ENCODE results near the gene VPS13D. TPM values are rescaled to one million over a fixed set of nuclear protein-coding genes. Genes with fewer than 3 reads are reported as not detected.
"Not testable (repeated sequence)": the region's sequence is repeated elsewhere in the genome, so short reads cannot be mapped to it uniquely, and the experiment has no call there.

VPS13D gene
- total and polyA plus RNA-seq, 5 experiments from 2014 or later = 5.3 to 64.9 (median 7.5) TPM

DNA sequence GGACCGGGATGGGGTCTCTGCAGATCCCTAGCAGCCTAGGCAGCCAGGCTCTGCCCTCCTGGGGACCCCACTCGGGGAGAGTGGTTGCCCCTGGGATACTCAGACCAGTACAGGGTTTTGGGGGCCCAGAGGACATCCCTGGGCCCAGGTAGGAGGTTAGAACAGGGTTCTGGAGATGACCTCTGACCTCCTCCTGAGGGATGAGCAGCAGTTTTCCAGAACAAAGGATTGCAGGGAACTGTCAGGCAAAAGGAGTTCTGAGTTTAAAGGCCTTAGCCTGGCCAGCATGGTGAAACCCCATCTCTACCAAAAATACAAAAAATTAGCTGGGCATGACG is 20.4 kb upstream of the VPS13D start:
- H3K4me1 Mint-ChIP-seq = peaks cover 14 to 52% (median 49%) of the 10 kb centered on the region in 4 donors
- POLR2A ChIA-PET = interaction anchor here (1.0 to 5.1 kb wide), 11 partner anchors 22 to 229 kb away, joined by 3 to 65 read pairs (median 4); no protein-coding TSS in a partner anchor
- no peaks in the 10 kb centered on the region for H3K27me3 Mint-ChIP-seq
- DNase-seq = no peak
- peak overlapping the region in 3 of 10 donors; percentile 70 to 90 (median 86) for H3K27ac Mint-ChIP-seq
- ATAC-seq = no peak
- H3K36me3 Mint-ChIP-seq = peaks cover 0 to 9% (median 0%) of the 10 kb centered on the region in 3 donors
- peak overlapping the region in 1 of 10 donors; percentile 8 for H3K4me3 Mint-ChIP-seq
- H3K9me3 Mint-ChIP-seq = no peaks in the 10 kb centered on the region

DNA sequence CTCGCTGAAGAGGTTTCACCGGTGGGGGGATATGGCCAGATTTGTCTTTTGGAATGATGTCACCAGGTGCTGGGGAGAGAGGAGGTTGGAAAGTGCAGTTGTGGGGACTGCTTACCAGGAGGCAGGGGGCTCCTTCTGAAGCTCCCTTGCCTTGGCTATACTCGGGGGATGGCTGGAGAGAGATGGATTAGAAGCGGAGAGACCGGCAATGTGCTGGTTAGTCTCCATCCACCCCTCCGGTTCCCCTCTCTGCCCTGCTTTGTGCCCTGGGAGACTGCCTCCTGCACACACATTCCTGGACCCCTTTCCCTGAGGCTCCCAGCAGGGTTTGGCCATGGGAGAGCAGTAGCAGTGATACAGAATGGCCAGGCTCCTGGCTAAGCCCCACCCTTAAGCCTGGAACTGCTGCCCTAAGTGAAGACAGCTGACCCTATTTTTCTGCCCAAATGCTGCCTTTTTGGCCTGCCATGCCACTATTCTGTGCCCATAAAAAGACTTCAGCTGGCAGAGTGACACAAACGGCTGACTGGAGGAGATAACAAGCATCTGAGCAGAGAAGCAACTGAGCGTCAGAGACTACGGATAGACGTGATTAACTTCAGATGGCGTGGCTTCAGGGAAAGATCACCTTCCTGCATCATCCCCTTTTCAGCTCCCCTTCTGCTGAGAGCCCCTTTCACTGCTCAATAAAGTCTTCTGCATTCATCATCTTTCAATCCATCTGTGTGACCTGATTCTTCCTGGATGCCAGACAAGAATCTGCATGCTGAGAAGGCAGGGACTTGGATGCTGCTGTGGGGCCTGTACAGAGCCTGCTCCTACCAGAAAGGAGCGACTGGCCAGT is 14.5 kb upstream of the VPS13D start:
- no peak overlapping the region for H3K27ac Mint-ChIP-seq

DNA sequence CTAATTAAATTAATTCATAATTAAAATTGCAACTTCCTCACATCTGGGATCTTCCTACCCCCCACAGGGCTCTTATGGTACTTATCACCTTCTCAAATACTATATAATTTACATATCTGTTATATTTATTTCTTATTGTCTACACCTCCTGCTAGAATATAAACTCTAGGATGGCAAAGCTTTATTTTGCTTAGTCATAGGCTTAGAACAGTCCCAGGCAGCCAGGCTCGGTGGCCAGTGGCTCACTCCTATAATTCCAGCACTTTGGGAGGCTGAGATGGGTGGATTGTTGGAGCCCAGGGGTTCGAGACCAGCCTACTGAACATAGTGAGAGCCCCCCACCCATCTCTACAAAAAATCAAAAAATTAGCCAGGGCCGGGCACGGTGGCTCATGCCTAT is 10.0 kb upstream of the VPS13D start:
- Mint-ChIP-seq H3K36me3 (peaks cover 0 to 9% (median 3%) of the 10 kb centered on the region in 3 donors), H3K27ac (no peak overlapping the region), H3K9me3 (peaks cover 0 to 8% (median 4%) of the 10 kb centered on the region in 9 donors), H3K27me3 (peaks cover 0 to 3% (median 1%) of the 10 kb centered on the region in 5 donors), H3K4me3 (no peak overlapping the region), H3K4me1 (peaks cover 0 to 3% (median 0%) of the 10 kb centered on the region in 4 donors)
- POLR2A ChIA-PET = no interaction called here
- no peak for ATAC-seq
- no peak for DNase-seq

More for the DNA sequence above, 14.5 kb upstream of the VPS13D start:
- Mint-ChIP-seq H3K9me3 (no peaks in the 10 kb centered on the region), H3K36me3 (no peaks in the 10 kb centered on the region), H3K27me3 (peaks cover 0 to 3% (median 0%) of the 10 kb centered on the region in 5 donors), H3K4me1 (peaks cover 11 to 17% (median 14%) of the 10 kb centered on the region in 4 donors), H3K4me3 (no peak overlapping the region)
- no peak for DNase-seq
- no peak for ATAC-seq
- POLR2A ChIA-PET = interaction anchor here (0.5 kb wide), 1 partner anchor 391 kb away, joined by 6 read pairs; no protein-coding TSS in a partner anchor

DNA sequence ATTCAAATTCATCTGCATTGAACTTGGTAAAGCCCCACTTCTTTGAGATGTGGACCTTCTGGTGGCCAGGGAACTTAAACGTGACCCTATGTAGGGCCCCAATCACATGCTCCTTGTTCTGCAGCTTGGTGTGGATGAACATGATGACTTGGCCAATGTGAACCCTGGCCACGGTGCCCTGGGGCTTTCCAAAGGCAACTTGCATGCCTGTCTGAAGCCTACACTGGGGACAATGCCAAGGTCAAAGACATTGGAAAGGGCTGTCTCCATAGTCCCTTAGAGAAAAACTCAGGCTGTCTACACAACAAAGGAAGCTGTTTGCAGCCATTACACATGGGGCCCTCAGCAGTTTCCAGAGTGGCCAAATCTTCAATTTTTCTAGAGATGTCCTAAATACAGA is 8.9 kb upstream of the VPS13D start:
- H3K4me1 Mint-ChIP-seq = peaks cover 0 to 3% (median 0%) of the 10 kb centered on the region in 4 donors
- peaks cover 0 to 8% (median 4%) of the 10 kb centered on the region in 9 donors for H3K9me3 Mint-ChIP-seq
- H3K27ac Mint-ChIP-seq = no peak overlapping the region
- POLR2A ChIA-PET = no interaction called here
- peaks cover 0 to 1% (median under 1%) of the 10 kb centered on the region in 5 donors for H3K27me3 Mint-ChIP-seq
- H3K4me3 Mint-ChIP-seq = no peak overlapping the region
- H3K36me3 Mint-ChIP-seq = peaks cover 0 to 9% (median 3%) of the 10 kb centered on the region in 3 donors
- no peak for ATAC-seq
- no peak for DNase-seq

DNA sequence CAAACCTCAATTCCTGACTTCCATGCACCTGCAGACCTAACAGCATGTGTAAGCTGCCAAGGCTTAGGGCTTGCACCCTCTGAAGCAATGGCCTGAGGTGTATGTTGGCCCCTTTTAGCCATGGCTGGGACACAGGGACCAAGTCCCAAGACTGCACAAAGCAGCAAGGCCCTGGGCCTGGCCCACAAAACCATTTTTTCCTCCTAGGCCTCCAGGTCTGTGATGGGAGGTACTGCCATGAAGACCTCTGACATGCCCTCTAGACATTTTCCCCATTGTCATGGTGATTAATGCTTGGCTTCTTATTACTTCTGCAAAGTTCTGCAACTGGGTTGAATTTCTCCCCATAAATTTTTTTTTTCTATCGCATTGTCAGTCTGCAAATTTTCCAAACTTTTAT is 7.1 kb upstream of the VPS13D start:
- H3K27ac Mint-ChIP-seq, ATAC-seq, H3K4me3 Mint-ChIP-seq, H3K36me3 Mint-ChIP-seq, DNase-seq, H3K27me3 Mint-ChIP-seq, H3K9me3 Mint-ChIP-seq, H3K4me1 Mint-ChIP-seq: not testable (repeated sequence)
- POLR2A ChIA-PET = interaction anchor here (0.7 kb wide), 1 partner anchor 132 kb away, joined by 7 read pairs; no protein-coding TSS in a partner anchor

DNA sequence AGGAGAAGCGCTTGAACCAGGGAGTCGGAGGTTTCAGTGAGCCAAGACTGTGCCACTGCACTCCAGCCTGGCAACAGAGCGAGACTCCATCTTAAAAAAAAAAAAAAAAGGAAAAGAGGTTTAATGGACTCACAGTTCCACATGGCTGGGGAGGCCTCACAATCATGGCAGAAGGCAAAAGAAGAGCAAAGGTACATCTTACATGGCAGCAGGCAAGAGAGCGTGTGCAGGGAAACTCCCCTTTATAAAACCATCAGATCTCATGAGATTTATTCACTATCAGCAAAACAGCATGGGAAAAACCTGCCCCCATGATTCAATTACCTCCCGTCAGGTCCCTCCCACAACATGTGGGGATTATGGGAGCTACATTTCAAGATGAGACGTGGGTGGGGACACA is 5.7 kb upstream of the VPS13D start:
- POLR2A ChIA-PET, ATAC-seq, H3K4me3 Mint-ChIP-seq, H3K27me3 Mint-ChIP-seq, DNase-seq, H3K9me3 Mint-ChIP-seq, H3K36me3 Mint-ChIP-seq, H3K4me1 Mint-ChIP-seq, H3K27ac Mint-ChIP-seq: not testable (repeated sequence)

DNA sequence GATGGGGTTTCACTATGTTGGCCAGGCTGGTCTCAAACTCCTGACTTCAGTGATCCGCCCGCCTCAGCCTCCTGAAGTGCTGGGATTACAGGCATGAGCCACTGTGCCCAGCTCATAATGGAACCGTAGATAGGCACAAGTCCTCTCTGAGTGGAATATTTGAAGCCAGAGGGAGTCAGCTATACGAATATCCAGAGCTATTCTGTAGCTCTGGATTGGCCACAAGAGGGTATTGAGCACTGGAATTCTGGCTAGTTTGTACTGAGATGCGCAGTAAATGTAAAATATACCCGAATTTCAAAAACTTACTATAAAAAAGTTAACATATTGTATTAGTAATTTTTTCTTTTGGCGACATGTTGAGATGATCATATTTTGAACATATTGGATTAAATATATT is 851 bp upstream of the VPS13D start:
- peaks cover 0 to 5% (median 0%) of the 10 kb centered on the region in 3 donors for H3K36me3 Mint-ChIP-seq
- ATAC-seq (no peak), DNase-seq (no peak)
- peaks cover 8 to 26% (median 16%) of the 10 kb centered on the region in 4 donors for H3K4me1 Mint-ChIP-seq
- H3K4me3 Mint-ChIP-seq = peak overlapping the region; percentile 65 to 85 (median 75)
- peak overlapping the region in 6 of 10 donors; percentile 63 to 91 (median 88) for H3K27ac Mint-ChIP-seq
- no peaks in the 10 kb centered on the region for H3K9me3 Mint-ChIP-seq
- POLR2A ChIA-PET = interaction anchor here (0.6 to 2.0 kb wide), 4 partner anchors 18 to 95 kb away, joined by 3 to 8 read pairs (median 6); no protein-coding TSS in a partner anchor
- H3K27me3 Mint-ChIP-seq = no peaks in the 10 kb centered on the region

DNA sequence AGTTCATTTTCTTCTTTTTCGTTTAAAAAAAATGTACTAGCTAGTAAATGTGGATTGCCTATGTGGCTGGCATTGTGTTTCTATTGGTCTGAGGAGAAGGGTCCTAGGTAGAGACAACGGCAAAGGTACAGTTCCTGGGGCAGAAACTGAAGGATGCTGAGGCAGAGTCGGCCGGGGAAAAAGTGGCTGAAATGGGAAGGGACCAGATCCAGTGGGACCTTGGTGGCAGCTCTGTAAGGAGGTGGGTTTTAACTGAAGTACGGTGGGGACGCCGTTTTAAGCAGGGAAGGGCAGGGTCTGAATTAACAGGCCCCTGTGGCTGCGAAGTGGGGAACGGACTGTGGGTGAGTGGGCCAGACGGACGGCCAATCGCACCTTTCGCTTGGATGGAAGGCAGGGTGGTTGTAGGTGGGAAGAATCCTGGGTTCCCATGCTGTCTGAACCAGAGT is 420 bp upstream of the VPS13D start:
- Mint-ChIP-seq H3K4me1 (peaks cover 8 to 29% (median 16%) of the 10 kb centered on the region in 4 donors), H3K9me3 (no peaks in the 10 kb centered on the region), H3K27ac (peak overlapping the region; percentile 24 to 91 (median 82)), H3K27me3 (no peaks in the 10 kb centered on the region), H3K4me3 (peak overlapping the region; percentile 65 to 85 (median 75)), H3K36me3 (peaks cover 0 to 9% (median 0%) of the 10 kb centered on the region in 3 donors)
- POLR2A ChIA-PET = interaction anchor here (1.9 to 2.0 kb wide), 2 partner anchors 19 to 61 kb away, joined by 5 to 7 read pairs; no protein-coding TSS in a partner anchor
- ATAC-seq = peak; percentile 1 to 8
- no peak for DNase-seq

DNA sequence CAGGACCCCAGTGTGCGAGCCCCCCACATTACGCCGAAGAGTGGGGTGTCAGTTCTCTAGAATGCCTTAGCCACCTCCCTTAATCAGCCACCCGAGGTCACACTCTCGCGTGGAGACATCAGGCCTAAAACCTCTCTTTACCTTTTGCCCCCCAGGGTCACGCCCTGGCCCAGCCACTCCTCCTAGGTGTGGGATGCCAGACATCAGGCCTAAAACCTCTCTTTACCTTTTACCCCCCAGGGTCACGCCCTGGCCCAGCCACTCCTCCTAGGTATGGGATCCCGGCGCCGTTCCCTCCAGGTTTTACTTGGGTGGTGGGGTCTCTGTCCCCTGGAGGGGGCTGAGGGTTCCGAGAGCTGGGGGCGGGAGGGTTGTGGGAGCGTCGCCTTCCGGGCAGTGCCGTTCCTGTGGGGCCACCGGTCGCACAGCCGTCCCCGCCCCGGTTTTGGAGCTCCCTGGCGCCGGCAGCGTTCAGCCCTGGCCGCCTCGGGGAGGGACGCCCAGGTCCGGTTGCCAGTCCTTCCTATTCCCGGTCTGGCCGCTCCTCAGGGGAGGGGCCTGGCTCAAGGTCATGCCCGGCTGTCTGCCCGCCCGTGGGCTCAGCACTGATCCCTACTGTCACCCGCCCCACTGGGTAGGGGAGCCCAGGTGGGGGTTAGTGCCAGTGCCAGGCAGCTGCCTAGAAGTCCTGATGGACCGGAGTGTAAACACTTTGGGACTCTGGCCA is 882 bp downstream of the VPS13D start:
- Mint-ChIP-seq H3K4me1 (peaks cover 11 to 35% (median 18%) of the 10 kb centered on the region in 4 donors), H3K4me3 (peak overlapping the region; percentile 83 to 96 (median 89)), H3K27ac (peak overlapping the region; percentile 31 to 94 (median 72)), H3K36me3 (peaks cover 0 to 17% (median 0%) of the 10 kb centered on the region in 3 donors), H3K9me3 (no peaks in the 10 kb centered on the region), H3K27me3 (no peaks in the 10 kb centered on the region)
- ATAC-seq = peak; percentile 34 to 36
- POLR2A ChIA-PET = interaction anchor here (1.1 to 2.2 kb wide), 2 partner anchors 20 to 106 kb away, joined by 3 to 6 read pairs; no protein-coding TSS in a partner anchor
- peak in 5 of 10 donors; percentile 2 to 25 (median 19) for DNase-seq

DNA sequence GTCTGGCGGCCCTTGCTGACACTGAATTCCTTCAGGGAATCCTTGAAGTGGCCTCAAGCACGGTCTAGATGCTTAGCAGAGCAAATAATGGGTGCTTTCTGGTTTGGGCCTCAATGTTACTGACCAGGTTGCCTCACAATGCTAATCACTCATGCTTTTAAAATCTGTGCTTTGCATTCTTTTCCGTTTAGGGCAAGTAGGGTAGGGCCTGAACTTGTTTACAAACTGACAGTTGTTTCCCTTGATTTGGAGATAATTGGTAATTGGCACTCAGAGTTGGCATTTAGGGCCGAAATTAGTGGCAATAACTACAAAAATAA is 1.4 kb downstream of the VPS13D start:
- Mint-ChIP-seq H3K36me3 (peaks cover 0 to 23% (median 4%) of the 10 kb centered on the region in 3 donors), H3K9me3 (no peaks in the 10 kb centered on the region), H3K4me3 (peak overlapping the region; percentile 83 to 96 (median 89)), H3K27me3 (no peaks in the 10 kb centered on the region), H3K27ac (peak overlapping the region in 7 of 10 donors; percentile 3 to 90 (median 60)), H3K4me1 (peaks cover 12 to 40% (median 21%) of the 10 kb centered on the region in 4 donors)
- POLR2A ChIA-PET = interaction anchor here (1.1 to 2.2 kb wide), 2 partner anchors 21 to 107 kb away, joined by 3 to 6 read pairs; no protein-coding TSS in a partner anchor
- no peak for DNase-seq
- no peak for ATAC-seq

DNA sequence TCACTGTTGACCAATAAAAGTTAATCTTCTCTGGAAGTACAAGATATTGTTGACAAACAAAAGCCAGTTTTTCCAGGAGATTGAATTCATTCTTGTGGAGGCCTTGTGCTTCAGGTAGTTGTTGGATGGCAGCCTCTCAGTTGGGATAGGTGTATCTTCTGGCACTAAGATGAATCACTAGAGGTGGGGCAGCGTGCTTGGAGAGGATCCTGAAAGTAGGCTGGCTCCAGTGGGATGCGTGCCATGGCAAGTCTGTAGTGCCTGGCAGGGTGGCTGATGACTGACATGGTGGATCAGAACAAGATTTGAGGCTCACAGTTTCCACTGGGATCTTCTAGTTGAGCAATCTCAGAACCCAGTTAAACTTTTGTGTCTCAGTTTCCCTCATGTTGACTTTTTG is 2.4 kb downstream of the VPS13D start:
- POLR2A ChIA-PET = interaction anchor here (1.1 to 2.2 kb wide), 2 partner anchors 22 to 108 kb away, joined by 3 to 6 read pairs; no protein-coding TSS in a partner anchor
- Mint-ChIP-seq H3K27me3 (no peaks in the 10 kb centered on the region), H3K9me3 (no peaks in the 10 kb centered on the region), H3K4me3 (peak overlapping the region in 8 of 10 donors; percentile 20 to 85 (median 45)), H3K4me1 (peaks cover 12 to 45% (median 21%) of the 10 kb centered on the region in 4 donors), H3K36me3 (peaks cover 0 to 32% (median 7%) of the 10 kb centered on the region in 3 donors), H3K27ac (peak overlapping the region in 4 of 10 donors; percentile 11 to 74 (median 46))
- ATAC-seq (no peak), DNase-seq (no peak)

DNA sequence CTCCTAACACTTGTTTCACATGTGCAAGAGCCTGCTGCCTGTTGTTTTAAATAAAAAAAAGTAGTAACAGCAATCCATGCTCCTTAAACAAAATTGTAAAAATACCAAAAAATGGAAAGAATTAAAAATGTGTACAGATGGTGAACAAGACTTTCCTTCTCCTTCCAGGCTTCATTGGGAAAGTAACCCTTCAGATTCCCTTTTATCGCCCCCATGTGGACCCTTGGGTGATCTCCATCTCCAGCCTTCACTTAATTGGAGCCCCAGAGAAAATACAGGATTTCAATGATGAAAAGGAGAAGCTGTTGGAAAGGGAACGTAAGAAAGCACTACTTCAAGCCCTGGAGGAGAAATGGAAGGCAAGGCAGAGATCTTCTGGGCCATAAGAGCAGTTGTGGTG is 14.2 kb downstream of the VPS13D start:
- Mint-ChIP-seq H3K36me3 (peaks cover 9 to 83% (median 27%) of the 10 kb centered on the region in 3 donors), H3K4me3 (no peak overlapping the region), H3K9me3 (no peaks in the 10 kb centered on the region), H3K27me3 (no peaks in the 10 kb centered on the region), H3K4me1 (peaks cover 0 to 18% (median 10%) of the 10 kb centered on the region in 4 donors), H3K27ac (peak overlapping the region in 1 of 10 donors; percentile 27)
- no peak for DNase-seq
- ATAC-seq = no peak
- POLR2A ChIA-PET = interaction anchor here (0.5 kb wide), 1 partner anchor 374 kb away, joined by 3 read pairs; the partner anchor contains the start of gene DHRS3
